Non-pigmented ciliary epithelial cell (primary cell): ENCODE measurements around the gene RHEB.
"Not testable (repeated sequence)": the region's sequence is repeated elsewhere in the genome, so short reads cannot be mapped to it uniquely, and the experiment has no call there.

ENCODE experiments used
- DNase-seq: peaks from one replicate; pipeline ENCODE4 v3.0.0-alpha.2; 2010; ENCODE audit warnings: low read depth

Gene RHEB, protein sequence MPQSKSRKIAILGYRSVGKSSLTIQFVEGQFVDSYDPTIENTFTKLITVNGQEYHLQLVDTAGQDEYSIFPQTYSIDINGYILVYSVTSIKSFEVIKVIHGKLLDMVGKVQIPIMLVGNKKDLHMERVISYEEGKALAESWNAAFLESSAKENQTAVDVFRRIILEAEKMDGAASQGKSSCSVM

DNA sequence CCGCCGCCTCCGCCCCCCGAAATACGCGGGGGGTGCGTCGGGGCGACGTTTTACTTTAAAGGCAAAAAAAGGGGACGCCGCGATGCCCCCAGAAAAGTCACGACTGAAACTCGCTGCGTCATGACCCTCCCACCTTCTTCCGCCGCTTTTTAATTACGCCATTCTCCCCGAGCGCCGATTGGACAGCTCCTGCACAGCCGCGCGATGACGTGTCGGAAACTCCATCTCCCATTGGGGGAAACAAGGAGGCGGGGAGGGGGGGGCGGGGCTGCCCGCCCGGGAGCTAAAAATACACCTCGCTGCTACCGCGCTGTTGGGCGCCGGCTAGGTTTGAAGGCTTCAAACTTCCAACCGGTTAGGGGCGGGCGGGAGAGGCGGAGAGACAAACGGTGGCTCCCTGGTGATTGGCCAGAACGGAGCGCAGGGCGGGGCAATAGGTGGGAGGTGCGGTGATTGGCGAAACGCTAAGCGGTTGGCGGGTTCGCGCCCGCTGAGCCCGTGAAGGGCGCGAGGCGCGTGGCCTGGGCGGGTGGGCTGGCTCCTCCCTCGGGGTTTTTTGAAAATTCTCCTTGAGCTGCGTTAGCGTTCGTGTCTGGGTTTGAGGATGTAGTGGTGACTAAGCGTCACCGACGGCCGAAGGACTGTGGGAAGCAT is at the start of gene RHEB:
Gene RHEB, minus strand, starts transcription at position 131 of the 654 bp plus-strand sequence. CDS start 384 bp downstream, outside the sequence.
- peak; percentile 97 for DNase-seq

DNA sequence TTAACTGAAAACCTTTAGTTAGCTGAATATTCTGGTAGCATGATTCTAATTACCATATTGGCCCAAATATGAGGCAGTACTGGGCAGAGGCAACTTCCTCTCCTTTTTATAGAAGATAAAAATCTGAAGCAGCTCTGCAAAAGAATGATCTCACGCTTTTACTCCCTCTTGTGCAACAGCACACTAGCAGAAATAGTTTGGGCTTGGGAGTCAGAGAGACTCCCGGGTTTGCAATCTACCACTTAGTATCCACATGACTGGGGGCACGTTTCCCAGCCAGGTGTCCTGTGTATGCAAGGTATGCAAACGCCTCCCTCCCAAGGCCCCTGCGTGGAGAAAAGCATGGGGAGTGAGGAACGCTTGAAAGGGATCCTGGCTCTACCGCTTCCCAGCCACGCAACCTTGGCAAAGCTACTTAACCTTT is 47.2 kb upstream of the RHEB start:
- no peak for DNase-seq

DNA sequence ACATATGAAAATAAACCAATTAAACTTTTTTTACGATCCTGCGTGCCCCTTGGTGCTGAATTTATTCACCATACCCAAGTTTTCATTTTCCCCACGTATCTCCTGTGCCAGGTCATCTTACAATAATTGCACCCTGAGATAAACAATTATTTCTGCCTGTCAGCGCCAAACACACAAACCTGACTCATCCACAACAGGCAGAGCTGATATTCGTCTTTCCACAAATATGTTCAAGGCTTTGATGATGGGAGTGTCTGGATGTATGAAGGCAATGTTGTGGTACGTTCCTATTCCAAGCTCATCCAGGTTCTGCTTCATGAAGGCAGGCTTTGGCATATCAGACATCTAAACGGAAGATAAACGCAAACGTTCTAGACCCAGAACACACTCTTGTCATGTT is 45.8 kb upstream of the RHEB start:
- DNase-seq: no peak

DNA sequence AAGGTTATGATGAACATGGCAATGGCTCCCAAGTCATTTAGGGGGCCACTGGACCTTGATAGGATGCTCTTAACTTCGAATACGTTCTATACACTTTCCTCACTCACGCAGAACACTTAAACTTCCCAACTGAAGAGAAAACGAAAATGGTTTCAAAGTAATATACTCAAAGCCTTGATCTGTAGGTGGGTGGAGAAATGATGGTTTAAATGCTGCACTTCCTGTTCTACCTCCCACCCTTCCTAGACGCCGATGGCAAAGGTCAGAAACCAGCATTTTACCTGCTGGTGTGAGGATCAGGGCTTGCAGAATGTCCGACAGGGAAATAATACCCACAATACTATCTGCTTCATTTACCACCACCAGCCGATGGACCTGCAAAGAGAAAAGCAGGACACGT is 40.5 kb upstream of the RHEB start:
- no peak for DNase-seq

DNA sequence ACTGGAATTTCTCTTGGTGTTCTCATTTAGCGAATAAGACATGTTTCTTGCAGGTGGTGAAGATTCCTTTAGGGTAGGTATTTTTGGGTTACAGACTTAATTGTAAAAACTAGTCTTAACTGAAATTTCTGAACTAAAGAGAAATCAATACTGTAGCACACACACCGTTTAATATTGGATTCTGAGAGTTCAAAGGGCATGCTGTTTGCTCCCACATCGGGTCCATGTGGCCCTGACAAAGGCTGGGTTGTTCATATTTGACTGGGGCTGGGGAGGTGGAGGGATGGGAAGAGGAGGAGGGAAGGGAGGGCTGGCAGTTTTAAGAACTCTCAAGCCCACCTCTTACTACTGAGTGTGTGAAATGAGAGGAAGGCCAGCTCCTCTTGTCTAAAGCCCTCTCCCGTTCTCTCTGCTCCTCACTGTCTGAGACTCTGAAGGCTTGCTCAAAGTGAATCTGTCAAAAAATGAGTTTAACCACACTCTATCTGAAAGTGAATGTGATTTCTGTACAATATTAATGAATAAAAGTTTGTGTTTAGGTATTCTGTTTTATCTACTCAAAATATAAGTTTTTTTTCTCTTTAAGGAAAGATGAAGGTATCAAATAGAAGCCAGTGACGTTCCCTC is 40.0 kb upstream of the RHEB start:
- DNase-seq: no peak

DNA sequence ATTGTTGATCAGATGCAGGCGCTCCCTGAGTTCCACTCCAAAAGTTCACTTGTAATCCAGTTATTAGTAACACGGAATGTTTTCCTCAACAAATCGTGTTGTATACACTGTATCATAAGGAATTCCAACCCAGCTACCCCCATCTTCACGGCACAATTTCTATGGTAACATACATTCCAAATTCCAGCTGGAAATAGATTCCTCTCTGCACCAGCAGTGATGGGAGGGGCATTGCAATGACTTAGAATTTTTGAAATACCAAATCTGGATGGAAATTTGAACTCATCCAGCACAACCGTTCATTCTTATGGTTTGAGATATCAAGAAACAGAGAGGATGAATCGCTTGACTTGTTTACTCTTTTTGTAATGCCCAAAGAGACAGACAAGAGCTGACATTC is 38.9 kb upstream of the RHEB start:
- DNase-seq: peak; percentile 70

DNA sequence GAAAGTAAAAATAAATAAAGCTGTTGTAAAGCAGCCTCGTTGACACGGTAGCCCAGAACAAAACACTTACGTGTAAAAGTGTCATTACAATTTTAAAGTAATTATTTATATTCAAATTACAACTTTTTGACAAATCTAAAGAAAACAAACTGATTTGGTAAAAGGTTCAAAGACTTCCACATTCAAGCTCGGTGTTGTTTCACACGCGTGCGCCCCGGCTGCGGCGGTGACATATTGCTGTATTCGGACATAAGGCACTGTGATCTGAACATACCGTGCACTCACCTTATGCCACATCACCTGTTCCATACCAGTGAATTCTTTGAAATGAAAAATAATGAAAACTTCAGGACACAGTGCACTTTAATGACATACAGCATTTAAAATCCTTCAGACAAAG is 36.9 kb upstream of the RHEB start:
- DNase-seq: no peak

DNA sequence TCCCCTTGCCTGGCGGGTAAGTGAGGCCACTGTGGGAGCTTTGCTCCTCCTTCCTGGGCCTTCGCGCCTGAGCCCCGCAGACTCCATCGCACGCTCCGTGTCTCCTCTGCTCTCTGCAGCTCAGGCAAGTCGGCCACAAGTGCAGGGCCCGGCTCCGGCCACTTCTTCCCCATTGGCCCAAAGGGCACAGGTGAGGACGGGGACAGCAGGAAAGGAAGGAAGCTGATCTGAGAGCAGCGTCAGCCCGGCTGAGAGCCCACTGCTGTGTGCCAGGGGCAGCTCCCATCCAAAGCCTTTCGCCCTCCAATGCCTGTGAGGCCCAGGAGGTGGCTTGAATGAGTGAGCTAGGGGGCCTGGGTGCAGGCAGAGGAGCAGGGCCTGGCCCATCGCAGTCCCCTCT is 33.7 kb upstream of the RHEB start:
- no peak for DNase-seq

DNA sequence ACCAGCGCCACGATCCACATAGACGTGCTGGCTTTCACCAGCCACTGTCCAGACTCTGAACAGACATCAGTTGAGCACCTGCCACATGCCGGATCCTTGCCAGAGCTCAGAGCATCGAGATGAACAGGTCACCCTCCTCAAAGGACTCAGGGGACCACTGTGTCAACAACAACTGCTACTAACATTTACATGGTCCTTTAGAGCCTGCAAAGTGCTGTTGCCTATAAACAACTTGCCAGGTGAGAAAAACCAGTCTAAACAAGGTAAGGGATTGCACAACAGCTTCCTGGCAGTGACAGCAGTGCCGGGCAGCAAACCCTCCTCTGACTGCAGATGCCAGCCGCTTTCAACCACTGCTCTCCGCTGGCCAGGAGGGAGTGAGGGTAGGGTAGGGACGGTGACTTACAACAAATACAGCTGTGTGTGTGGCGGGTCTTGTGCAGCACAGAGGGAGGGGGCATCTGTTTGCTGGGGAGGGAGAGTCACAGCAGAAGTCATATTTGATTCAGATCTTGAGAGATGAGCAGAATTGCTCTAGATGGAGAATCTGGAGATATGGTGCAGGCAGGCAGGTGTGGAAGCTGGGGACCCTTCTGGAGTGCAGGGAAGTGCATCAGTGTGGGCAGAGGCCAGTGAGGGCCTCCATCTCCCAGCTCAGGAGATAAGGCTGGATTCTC is 32.8 kb upstream of the RHEB start:
- no peak for DNase-seq

DNA sequence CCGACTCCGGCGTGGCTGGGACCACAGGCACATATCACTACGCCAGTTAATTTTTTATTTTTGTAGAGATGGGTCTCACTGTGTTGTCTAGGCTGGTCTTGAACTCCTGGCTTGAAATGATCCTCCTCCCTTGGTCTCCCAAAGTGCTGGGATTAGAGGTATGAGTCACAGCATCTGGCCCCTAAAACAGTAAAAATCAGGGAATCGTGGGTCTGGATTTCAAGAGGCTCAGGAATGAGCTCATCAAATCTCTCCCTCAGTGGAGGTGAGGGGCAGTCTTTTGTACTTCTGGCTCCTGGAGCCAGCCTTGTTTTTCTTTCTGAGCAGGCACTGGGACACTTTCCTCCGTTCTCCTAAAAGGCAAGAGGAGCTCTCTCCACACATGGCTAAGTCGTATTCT is 32.1 kb upstream of the RHEB start:
- no peak for DNase-seq

DNA sequence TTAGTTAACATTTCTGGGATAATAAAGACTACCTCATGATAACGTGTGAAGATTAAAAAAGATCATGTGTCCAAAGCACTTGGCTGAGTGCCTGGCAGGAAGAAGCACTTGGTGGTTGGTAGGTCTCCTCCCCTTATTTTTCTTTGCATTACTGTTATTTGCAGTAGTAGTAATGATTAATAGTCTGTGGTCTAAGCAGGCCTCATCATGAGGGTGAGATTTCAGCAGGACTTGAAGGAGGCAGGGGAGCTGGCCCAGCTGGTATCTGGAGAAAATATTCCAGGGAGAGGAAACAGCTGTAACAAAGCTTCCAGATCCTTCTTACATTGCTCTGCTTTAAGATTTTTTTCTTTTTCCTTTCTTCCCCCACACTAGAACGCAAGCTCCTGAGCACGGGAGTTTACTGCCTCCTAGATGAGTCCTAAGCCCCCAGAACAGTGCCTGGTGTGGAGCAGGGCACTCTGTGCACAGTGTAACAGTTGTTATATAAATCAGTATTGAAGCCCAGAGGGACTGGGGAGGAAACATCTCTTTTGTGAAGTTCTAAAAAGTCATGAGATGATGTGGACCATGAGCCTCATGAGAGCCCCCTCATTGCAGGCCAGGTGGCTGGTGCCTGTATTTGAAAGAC is 31.1 kb upstream of the RHEB start:
- DNase-seq: peak; percentile 58

DNA sequence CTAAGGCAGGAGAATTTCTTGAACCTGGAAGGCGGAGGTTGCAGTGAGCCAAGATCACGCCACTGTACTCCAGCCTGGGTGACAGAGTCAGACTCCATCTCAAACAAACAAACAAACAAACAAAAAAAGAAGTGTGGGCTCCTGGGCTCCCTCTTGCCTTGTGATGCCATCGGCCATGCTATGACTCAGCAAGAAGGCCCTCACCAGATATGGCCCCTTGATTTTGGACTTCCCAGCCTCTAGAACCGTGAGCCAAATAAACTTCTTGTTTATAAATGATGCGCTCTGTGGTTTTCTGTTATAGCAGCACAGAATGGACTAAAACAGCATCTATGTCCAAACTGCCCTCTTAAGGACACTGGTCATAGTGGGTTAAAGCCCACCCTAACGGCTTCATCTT is 29.9 kb upstream of the RHEB start:
- no peak for DNase-seq

DNA sequence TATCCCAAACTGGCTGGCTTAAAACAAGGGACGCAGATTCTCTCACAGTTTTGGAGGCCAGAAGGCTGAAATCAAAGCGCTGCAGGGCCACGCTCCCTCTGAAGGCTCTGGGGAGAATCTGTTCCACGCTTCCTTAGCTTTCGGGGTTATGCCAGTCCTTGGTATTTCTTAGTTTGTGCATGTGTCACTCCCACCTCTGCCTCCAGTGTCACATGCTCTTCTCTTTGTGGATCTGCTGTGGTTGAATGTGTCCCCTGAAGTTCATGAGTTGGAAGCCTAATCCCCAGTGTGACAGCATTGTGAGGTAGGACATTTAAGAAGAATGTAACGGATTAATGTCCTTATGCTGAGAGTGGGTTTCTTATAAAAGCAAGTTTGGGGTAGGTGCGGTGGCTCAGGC is 29.4 kb upstream of the RHEB start:
- no peak for DNase-seq

DNA sequence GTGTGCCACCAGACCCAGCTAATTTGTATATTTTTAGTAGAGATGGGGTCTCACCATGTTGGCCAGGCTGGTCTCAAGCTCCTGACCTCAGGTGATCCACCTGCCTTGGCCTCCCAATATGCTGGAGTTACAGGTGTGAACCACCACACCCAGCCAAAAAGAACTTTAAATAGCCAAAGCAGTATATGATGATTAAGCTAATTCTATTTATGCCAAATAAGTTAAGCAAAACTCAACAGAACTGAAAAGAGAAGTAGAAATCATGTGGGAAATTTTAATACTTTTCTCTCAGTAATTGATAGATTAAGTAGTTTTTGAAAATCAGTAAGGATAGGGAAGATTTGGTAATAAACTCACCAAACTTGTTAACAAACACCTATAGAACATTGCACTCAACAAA is 24.5 kb upstream of the RHEB start:
- no peak for DNase-seq

DNA sequence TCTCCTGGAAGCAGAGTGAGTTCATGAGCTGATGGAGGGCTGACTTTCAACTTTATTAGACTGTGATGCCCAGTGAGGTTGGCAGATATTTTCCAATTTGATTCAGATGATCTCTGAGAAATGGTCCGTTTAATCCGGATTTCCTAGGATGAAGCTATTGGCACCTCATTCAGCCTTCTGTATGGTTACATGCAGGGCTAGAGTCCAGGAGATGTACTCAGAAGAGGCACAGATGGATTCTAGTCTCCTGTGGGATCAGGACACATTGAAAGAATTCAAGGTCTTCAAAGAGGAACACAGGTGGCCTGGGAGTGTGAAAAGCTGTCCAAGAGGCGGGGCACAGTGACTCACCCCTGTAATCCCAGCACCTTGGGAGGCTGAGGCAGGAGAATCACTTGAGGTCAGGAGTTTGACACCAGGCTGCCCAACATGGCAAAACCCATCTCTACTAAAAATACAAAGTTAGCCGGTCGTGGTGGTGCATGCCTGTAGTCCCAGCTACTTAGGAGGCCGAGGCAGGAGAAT is 23.0 kb upstream of the RHEB start:
- no peak for DNase-seq

DNA sequence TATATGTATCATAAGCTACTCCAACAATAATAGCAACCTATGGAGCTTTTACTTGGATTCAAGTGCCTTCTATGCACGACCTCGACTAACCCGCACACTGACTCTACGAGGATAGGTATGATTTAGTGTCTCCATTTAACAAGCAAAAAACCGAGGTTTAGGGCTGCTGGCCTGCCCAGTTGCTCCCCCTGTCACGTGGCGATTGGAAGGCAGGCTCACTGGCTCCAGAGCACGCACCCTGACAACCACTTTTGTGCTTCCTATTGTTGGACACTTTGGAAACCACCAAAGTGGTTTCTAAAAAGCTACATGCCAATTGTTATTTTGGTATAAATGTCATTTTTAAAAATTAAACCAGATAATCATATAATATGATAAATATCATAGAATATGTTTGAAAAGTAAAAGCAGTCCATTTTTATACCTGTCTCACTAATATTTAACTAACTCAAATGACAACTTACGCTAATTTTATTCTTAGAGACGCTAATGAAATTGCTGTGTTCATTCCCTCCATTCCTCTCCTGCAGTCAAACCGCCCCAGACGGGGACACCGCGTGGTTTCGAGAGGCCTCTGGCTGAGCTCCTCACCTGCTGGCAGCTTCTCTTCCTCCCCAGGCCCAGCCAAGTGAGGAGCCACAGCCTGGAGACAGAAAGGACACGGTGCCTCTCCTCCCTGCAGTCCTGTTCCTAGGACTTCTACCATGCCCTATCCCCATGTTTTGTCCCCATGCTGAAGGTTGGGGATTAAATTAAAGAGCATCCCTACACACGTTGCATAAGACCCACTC is 22.2 kb upstream of the RHEB start:
- DNase-seq: no peak

DNA sequence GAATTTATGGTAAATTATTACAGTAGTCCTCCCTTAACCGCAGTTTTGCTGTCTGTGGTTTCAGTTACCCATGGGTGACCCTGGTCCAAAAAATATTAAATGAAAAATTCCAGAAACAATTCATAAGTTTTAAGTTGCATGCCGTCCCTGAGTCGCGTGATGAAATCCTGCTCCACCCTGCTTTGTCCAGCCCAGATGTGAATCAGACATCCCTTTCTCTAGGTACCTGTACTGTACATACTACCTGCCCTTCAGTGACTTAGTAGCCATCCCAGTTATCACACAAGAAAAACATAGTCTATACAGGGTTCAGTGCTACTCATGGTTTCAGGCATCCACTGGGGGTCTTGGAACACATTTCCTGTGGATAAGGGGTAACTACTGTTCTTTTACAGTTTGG is 20.5 kb upstream of the RHEB start:
- DNase-seq: no peak

DNA sequence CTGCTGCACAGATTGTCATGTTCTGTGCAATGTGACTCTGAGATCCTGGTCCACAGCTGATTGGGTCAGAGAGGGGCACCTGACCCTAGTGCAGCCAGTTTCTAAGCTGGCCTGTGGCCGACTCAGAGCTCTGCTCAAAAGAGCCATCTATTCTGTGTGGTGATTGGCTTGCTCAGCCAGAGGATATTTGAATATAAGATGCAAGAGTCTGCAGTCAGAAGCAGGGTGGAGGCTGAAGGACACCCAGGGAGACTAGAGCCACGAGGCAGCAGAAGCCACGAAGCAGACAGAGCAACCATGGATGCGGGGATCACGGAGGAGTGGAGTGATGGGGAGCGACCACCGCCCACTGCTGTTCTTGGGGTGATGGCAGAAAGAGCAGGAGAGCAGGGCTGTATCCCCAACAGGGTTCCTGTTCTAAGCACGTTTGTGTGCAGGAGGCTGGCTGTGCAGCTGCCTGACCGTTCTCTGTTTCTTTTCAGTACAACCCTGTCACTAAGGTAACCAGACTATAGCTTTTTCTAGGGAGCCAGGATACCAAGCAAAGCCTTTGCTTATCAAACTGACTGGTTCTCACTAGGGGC is 19.5 kb upstream of the RHEB start:
- no peak for DNase-seq

DNA sequence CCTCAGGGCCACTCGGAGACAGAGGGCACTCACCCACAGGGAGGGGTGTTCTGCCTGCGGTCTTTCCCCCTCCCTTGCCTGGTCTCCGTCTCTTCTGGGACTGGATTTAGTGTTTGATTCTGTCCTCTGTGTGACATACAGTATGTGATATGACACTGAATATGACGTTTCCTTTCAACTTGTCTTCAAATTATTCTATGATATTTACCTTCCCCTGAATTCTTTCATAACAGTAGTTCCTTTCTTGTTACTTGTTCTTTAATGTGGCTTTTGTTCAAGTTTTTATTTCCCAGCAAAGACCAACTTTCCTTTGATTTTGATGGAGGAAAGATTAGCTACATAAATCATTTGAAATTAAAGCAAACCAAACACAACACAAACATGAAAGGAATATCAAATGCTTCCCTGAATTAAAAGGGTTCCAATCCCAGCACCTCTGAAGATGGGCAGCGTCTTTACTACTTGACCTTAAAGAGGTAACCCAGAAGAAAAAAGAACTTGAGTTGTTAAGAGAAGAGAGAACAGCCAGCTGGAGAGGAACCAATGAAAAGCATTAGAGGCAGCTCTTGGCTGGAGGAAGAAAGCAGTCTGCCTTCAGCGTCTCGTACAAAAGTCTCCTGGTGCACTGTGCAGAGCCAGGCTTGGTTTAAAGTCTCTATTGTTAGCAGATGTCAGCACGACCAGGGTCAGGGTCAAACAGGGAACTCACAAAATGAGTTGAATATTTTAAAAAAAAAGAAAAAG is 18.3 kb upstream of the RHEB start:
- no peak for DNase-seq

DNA sequence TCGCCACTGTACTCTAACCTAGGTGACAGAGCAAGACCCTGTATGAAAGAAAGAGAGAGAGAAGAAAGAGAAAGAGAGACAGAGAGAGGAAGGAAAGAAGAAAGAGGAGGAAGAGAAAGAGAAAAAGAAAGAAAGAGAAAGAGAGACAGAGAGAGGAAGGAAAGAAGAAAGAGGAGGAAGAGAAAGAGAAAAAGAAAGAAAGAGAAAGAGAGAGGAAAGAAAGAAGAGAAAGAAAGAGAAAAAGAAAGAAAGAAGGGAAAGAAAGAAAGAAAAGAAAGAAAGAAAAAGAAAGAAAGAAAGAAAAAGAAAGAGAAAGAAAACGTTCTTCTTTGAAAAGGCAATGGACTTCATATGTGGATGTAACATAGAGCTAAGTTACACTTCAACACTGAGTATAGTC is 16.5 kb upstream of the RHEB start:
- not testable (repeated sequence) for DNase-seq

DNA sequence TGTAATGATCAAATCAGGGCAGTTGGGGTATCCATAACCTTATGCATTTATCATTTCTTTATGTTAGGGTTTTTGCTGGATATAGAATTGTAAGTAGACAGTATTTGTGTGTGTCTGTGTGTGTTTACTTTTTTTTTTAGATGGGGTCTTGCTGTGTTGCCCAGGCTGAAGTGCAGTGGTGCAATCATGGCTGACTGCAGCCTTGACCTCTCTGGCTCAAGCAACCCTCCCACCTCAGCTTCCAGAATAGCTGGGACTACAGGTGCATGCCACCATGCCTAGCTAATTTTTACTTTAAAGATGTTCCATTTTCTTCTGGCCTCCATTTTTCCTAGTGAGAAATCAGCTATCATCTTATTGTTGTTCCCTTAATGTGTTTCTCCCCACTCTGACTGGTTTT is 10.1 kb upstream of the RHEB start:
- no peak for DNase-seq
